Neuronal stem cell (in vitro differentiated cells): ENCODE data around the gene SLAMF8.

Source experiments
- DNase-seq: peaks from one replicate; pipeline ENCODE4 v3.0.0-alpha.2; 2013; ENCODE audit warnings: low spot score
- H2AFZ ChIP-seq: one replicate; pipeline ENCODE4 v1.6.1; 2013; ENCODE audit warnings: mild to moderate bottlenecking, low read length, inconsistent platforms
- H2AK5ac ChIP-seq: 2 replicates; pipeline ENCODE4 v1.6.1; 2013; ENCODE audit warnings: low read depth, mild to moderate bottlenecking, inconsistent platforms, low read length, moderate library complexity, mixed read lengths
- H2BK120ac ChIP-seq: 2 replicates; pipeline ENCODE4 v1.6.1; 2013; ENCODE audit warnings: low read depth, mild to moderate bottlenecking, inconsistent platforms, low read length, moderate library complexity, mixed read lengths
- H2BK12ac ChIP-seq: one replicate; pipeline ENCODE4 v1.6.1; 2013; ENCODE audit warnings: low read length, inconsistent platforms
- H2BK15ac ChIP-seq: 2 replicates; pipeline ENCODE4 v1.6.1; 2013; ENCODE audit warnings: mild to moderate bottlenecking, low read length, inconsistent platforms, mixed read lengths
- H2BK5ac ChIP-seq: one replicate; pipeline ENCODE4 v1.6.1; 2013; ENCODE audit warnings: inconsistent platforms, mild to moderate bottlenecking, low read length, moderate library complexity
- H3K14ac ChIP-seq: one replicate; pipeline ENCODE4 v1.6.1; 2013; ENCODE audit warnings: low read length, inconsistent platforms
- H3K18ac ChIP-seq: 2 replicates; pipeline ENCODE4 v1.6.1; 2013; ENCODE audit warnings: low read length, inconsistent platforms
- H3K23ac ChIP-seq: 2 replicates; pipeline ENCODE4 v1.6.1; 2013; ENCODE audit warnings: low read depth, mild to moderate bottlenecking, mixed read lengths, low read length, inconsistent platforms; ENCODE audit not compliant: poor library complexity
- H3K27ac ChIP-seq: replicated peaks from 3 replicates; pipeline ENCODE4 v1.5.1; 2013; ENCODE audit warnings: low read length, inconsistent platforms
- H3K27me3 ChIP-seq, 3 experiments: 2 replicates each; pipeline ENCODE4 v1.6.1; 2013; ENCODE audit warnings: low read length in 3 of 3, mild to moderate bottlenecking in 2 of 3, inconsistent platforms in 1 of 3, low read depth in 1 of 3, mixed read lengths in 1 of 3, moderate library complexity in 1 of 3; ENCODE audit not compliant: control insufficient read depth in 3 of 3, insufficient read depth in 3 of 3
- H3K36me3 ChIP-seq, 2 donors: replicated peaks in 1 of 2; 2 replicates each; pipeline ENCODE4 v1.6.1; 2013; ENCODE audit warnings: low read length in 2 of 2; ENCODE audit not compliant: control insufficient read depth in 2 of 2, insufficient read depth in 2 of 2
- H3K4ac ChIP-seq: 2 replicates; pipeline ENCODE4 v1.6.1; 2013; ENCODE audit warnings: inconsistent platforms, mild to moderate bottlenecking, low read length, moderate library complexity
- H3K4me1 ChIP-seq, 2 donors: 1 replicate in 1 of 2; 2 replicates in 1 of 2; pipeline ENCODE4 v1.6.1; 2013; ENCODE audit warnings: low read length in 2 of 2, low read depth in 1 of 2; ENCODE audit not compliant: control insufficient read depth in 2 of 2, insufficient read depth in 1 of 2
- H3K4me2 ChIP-seq: one replicate; pipeline ENCODE4 v1.6.1; 2013; ENCODE audit warnings: mild to moderate bottlenecking, low read length, inconsistent platforms; ENCODE audit not compliant: insufficient read depth, poor library complexity, severe bottlenecking
- H3K4me3 ChIP-seq, 2 donors: 2 replicates each; pipeline ENCODE4 v1.5.1; 2013; ENCODE audit warnings: low read length in 2 of 2, mild to moderate bottlenecking in 2 of 2, inconsistent platforms in 1 of 2, moderate library complexity in 1 of 2
- H3K79me1 ChIP-seq: one replicate; pipeline ENCODE4 v1.6.1; 2013; ENCODE audit warnings: low read depth, mild to moderate bottlenecking, inconsistent platforms, low read length, moderate library complexity
- H3K9ac ChIP-seq: one replicate; pipeline ENCODE4 v1.6.1; 2013; ENCODE audit warnings: mild to moderate bottlenecking, low read depth, low read length, inconsistent platforms; ENCODE audit not compliant: poor library complexity
- H3K9me3 ChIP-seq, 2 donors: replicated peaks in 1 of 2; 2 replicates each; pipeline versions ENCODE3 to v1.6.1; 2013; ENCODE audit warnings: low read length in 2 of 2, mild to moderate bottlenecking in 2 of 2, inconsistent platforms in 1 of 2, low read depth in 1 of 2, mixed read lengths in 1 of 2, moderate library complexity in 1 of 2; ENCODE audit not compliant: control insufficient read depth in 2 of 2, insufficient read depth in 1 of 2
- H4K8ac ChIP-seq: one replicate; pipeline ENCODE4 v1.6.1; 2013; ENCODE audit warnings: low read depth, mild to moderate bottlenecking, inconsistent platforms, low read length, moderate library complexity
- H4K91ac ChIP-seq: one replicate; pipeline ENCODE4 v1.6.1; 2013; ENCODE audit warnings: low read length, low read depth, mild to moderate bottlenecking, inconsistent platforms; ENCODE audit not compliant: poor library complexity
- WGBS, 2 donors: extraction: QIAGEN DNeasy Blood & Tissue Kit; methylation state at CpG; one replicate each; pipeline ENCODE4 v1.1.7; 2013; ENCODE audit warnings: missing lambda C conversion rate in 2 of 2, mixed read lengths in 1 of 2; ENCODE audit not compliant: insufficient read length in 2 of 2, insufficient replicate concordance in 1 of 2; ENCODE audit errors: extremely low coverage in 2 of 2; 5-methylcytosine and 5-hydroxymethylcytosine counted together

Gene SLAMF8

DNA sequence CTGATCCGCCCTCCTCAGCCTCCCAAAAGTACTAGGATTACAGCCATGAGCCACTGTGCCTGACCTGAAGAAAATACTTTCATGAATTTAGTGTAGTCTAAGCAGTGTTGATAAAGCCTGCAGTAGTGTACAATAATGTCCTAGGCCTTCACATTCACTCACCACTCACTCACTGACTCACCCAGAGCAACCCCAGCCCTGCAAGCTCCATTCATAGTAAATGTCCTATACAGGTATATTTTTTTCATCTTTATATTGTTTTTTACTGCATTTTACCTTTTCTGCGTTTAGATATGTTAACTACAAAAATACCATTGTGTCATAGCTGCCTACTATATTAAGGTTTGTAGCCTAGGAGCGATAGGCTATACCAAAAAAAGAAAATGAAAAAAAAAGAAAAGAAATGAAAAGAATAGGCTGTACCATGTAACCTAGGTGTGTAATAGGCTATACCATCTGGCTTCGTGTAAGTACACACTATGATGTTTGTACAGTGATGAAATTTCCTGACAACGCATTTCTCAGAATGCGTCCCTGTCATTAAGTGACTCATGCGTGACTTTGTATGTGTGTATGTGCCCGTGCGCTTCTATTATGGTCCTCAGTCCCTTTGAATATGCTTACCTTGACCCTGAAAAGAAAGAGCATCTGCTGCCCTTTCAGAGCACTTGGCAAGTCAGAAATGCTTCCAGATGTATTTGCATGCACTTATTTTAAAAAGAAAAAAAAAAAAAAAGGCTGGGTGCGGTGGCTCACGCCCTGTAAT, 9.2 kb upstream of the SLAMF8 start:
- no peaks in the 10 kb centered on the region for H3K4me1 ChIP-seq
- no peak overlapping the region for H2BK120ac ChIP-seq
- H2AK5ac ChIP-seq, result no peak overlapping the region
- no peak overlapping the region for H3K4ac ChIP-seq
- H3K18ac ChIP-seq, result no peak overlapping the region
- H3K9ac ChIP-seq, result no peak overlapping the region
- no peaks in the 10 kb centered on the region for H3K9me3 ChIP-seq
- H4K91ac ChIP-seq, result no peak overlapping the region
- no peak overlapping the region for H2BK5ac ChIP-seq
- DNase-seq, result no peak
- no peak overlapping the region for H2BK12ac ChIP-seq
- H3K4me2 ChIP-seq, result no peak overlapping the region
- no peak overlapping the region for H3K27ac ChIP-seq
- H3K36me3 ChIP-seq, result no peaks in the 10 kb centered on the region
- WGBS, 2 donors, result no CpG with 5 or more reads among the region's 11 CpGs
- peaks cover 0 to 19% (median 0%) of the 10 kb centered on the region in 3 experiments for H3K27me3 ChIP-seq
- H3K79me1 ChIP-seq, result no peaks in the 10 kb centered on the region
- H3K4me3 ChIP-seq, result no peak overlapping the region
- H2BK15ac ChIP-seq, result no peak overlapping the region
- no peak overlapping the region for H3K23ac ChIP-seq
- H3K14ac ChIP-seq, result no peak overlapping the region
- no peak overlapping the region for H4K8ac ChIP-seq
- H2AFZ ChIP-seq, result no peak overlapping the region

DNA sequence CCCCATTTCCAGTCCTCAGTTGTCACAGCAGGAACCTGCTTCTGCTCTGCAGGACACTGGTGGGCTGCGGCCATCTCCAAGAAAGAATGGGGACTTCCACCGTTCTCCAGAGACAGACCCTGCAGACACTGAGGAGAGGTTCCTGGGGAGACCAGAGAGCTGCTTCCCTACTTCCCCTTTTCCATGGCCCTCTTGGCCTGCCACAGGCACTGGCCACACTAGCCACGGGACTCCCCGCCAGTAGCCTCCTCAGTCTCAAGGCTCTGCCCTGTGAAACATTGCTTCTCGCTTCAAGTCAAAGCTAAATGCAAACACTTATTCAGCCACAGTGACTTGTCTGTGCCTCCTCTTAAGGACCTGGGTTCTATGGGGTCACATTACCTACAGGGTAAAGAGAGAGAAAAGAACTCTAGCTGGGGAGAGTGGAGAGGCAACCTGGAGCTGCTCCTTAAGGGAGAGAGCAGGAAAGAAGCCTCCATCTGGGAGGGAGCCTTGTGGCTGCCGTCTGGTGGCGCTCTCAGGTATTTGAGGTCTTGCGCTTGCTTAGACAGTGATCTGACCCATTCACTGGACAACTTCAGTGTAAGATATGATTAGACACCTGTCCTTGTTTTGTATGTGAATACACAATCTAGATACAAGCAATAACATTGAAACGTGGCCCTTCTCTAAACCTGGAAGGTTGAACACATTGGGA, 5.4 kb upstream of the SLAMF8 start:
- Histone ChIP-seq H2AK5ac (no peak overlapping the region), H2BK120ac (no peak overlapping the region), H3K14ac (no peak overlapping the region), H3K36me3 (no peaks in the 10 kb centered on the region), H4K8ac (no peak overlapping the region), H3K23ac (no peak overlapping the region), H4K91ac (no peak overlapping the region), H3K9ac (no peak overlapping the region), H3K4me2 (no peak overlapping the region), H3K79me1 (no peaks in the 10 kb centered on the region), H3K27me3 (peaks cover 0 to 25% (median 0%) of the 10 kb centered on the region in 3 experiments), H3K27ac (no peak overlapping the region), H2BK15ac (no peak overlapping the region), H2AFZ (no peak overlapping the region), H2BK12ac (no peak overlapping the region), H3K4me1 (peaks cover 0 to 17% of the 10 kb centered on the region in 2 donors), H3K4ac (no peak overlapping the region), H3K18ac (peak overlapping the region; percentile 42), H3K9me3 (no peaks in the 10 kb centered on the region), H2BK5ac (no peak overlapping the region), H3K4me3 (no peak overlapping the region)
- no peak for DNase-seq
- no CpG with 5 or more reads among the region's 9 CpGs for WGBS, 2 donors

DNA sequence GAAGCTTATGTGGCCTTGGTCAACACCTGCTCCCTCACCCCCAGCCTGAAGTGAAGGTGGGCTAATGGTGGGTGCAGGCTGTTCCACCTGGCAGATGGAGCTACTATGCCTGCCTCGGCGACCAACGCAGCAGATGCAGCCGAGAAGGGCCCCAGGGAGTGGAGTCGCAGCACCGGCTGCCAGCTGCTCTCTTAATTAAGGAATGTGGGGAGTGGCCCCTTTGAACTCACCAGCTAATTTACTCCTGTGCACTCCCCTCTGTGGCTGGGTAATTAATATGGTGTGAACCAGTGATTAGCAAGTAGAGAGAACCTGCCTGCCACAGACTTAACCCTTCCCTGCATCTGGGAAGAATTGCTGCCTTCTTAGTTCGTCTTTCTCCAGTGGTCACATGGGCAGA, 3.3 kb upstream of the SLAMF8 start:
- H3K4ac ChIP-seq, result no peak overlapping the region
- no peak overlapping the region for H2BK12ac ChIP-seq
- H3K27me3 ChIP-seq, result peaks cover 0 to 42% (median 0%) of the 10 kb centered on the region in 3 experiments
- no peak overlapping the region for H4K8ac ChIP-seq
- no peak overlapping the region for H2BK5ac ChIP-seq
- H3K14ac ChIP-seq, result no peak overlapping the region
- H2BK15ac ChIP-seq, result peak overlapping the region; percentile 60
- H2AK5ac ChIP-seq, result peak overlapping the region; percentile 76
- peaks cover 0 to 17% of the 10 kb centered on the region in 2 donors for H3K4me1 ChIP-seq
- no peak overlapping the region for H3K23ac ChIP-seq
- no peak overlapping the region for H3K4me3 ChIP-seq
- peak overlapping the region; percentile 72 for H3K18ac ChIP-seq
- no peaks in the 10 kb centered on the region for H3K36me3 ChIP-seq
- no peak overlapping the region for H3K4me2 ChIP-seq
- no peak overlapping the region for H2AFZ ChIP-seq
- H3K9me3 ChIP-seq, result no peaks in the 10 kb centered on the region
- no peak overlapping the region for H4K91ac ChIP-seq
- no CpG with 5 or more reads among the region's 7 CpGs for WGBS, 2 donors
- H2BK120ac ChIP-seq, result no peak overlapping the region
- H3K27ac ChIP-seq, result no peak overlapping the region
- H3K9ac ChIP-seq, result no peak overlapping the region
- H3K79me1 ChIP-seq, result no peaks in the 10 kb centered on the region
- DNase-seq, result no peak

DNA sequence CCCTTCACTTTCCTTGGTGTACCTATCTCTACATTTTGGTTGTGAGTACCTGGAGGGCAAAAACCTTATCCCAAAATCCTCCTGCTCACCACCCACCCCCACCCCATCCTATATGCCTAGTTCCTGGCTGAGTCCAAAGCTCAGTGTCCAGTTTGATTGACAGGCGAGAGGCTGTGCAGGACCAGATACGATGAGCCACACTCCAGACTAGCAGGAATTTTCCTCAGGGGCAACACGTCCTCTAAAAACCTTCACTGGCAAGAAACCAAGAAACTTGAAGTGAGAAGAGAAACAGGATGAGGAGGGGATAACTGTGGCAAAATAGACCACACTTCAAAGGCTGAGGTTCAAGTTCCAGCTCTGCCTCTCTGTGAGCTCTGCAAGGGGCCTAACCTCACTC, 1.1 kb upstream of the SLAMF8 start:
- H3K18ac ChIP-seq, result no peak overlapping the region
- H3K79me1 ChIP-seq, result no peaks in the 10 kb centered on the region
- H2BK5ac ChIP-seq, result no peak overlapping the region
- no peaks in the 10 kb centered on the region for H3K9me3 ChIP-seq
- no peak overlapping the region for H3K9ac ChIP-seq
- no CpG with 5 or more reads among the region's 3 CpGs for WGBS, 2 donors
- H3K4me2 ChIP-seq, result no peak overlapping the region
- H3K4me1 ChIP-seq, result peaks cover 0 to 17% of the 10 kb centered on the region in 2 donors
- DNase-seq, result no peak
- no peak overlapping the region for H3K4me3 ChIP-seq
- no peak overlapping the region for H3K23ac ChIP-seq
- no peak overlapping the region for H2BK12ac ChIP-seq
- H2AFZ ChIP-seq, result no peak overlapping the region
- H2BK15ac ChIP-seq, result no peak overlapping the region
- no peak overlapping the region for H2AK5ac ChIP-seq
- peaks cover 0 to 62% (median 0%) of the 10 kb centered on the region in 3 experiments for H3K27me3 ChIP-seq
- no peaks in the 10 kb centered on the region for H3K36me3 ChIP-seq
- H2BK120ac ChIP-seq, result no peak overlapping the region
- H3K27ac ChIP-seq, result no peak overlapping the region
- no peak overlapping the region for H4K8ac ChIP-seq
- H3K14ac ChIP-seq, result no peak overlapping the region
- H3K4ac ChIP-seq, result no peak overlapping the region
- no peak overlapping the region for H4K91ac ChIP-seq
